KMS-11 (cell line): ENCODE results near the gene GMPPA.

Experiments
- H2AFZ ChIP-seq: fragments of 200-600 bp; sonication (generic); 2 replicates; pipeline ENCODE4 v1.6.1; 2016; ENCODE audit warnings: antibody characterized with exemption, mixed run types, low read depth
- H3K27ac ChIP-seq: fragments of 200-600 bp; sonication (generic); 2 replicates; pipeline ENCODE4 v1.6.1; 2016; ENCODE audit warnings: mild to moderate bottlenecking, mixed run types
- H3K27me3 ChIP-seq: fragments of 200-600 bp; sonication (generic); 2 replicates; pipeline ENCODE4 v1.6.1; 2017; ENCODE audit warnings: mild to moderate bottlenecking, low read depth, mixed run types, moderate library complexity; ENCODE audit not compliant: insufficient read depth
- H3K36me3 ChIP-seq: fragments of 200-600 bp; sonication (generic); 2 replicates; pipeline ENCODE4 v1.6.1; 2017; ENCODE audit warnings: mild to moderate bottlenecking, mixed run types; ENCODE audit not compliant: insufficient read depth
- H3K4me1 ChIP-seq: fragments of 200-600 bp; sonication (generic); 2 replicates; pipeline ENCODE4 v1.6.1; 2016; ENCODE audit warnings: mild to moderate bottlenecking, low read depth, mixed run types; ENCODE audit not compliant: poor library complexity, severe bottlenecking
- H3K4me2 ChIP-seq: fragments of 200-600 bp; sonication (generic); 2 replicates; pipeline ENCODE4 v1.7.0; 2016; ENCODE audit warnings: mild to moderate bottlenecking, mixed run types
- H3K4me3 ChIP-seq: fragments of 200-600 bp; sonication (generic); IDR thresholded peaks from 2 replicates; pipeline ENCODE4 v1.6.1; 2017; ENCODE audit warnings: low read depth, low read length, mixed read lengths; ENCODE audit not compliant: insufficient read depth
- H3K79me2 ChIP-seq: fragments of 200-600 bp; sonication (generic); 2 replicates; pipeline ENCODE4 v1.6.1; 2016; ENCODE audit warnings: low read depth, mixed run types; ENCODE audit not compliant: insufficient read depth
- H3K9ac ChIP-seq: fragments of 200-600 bp; sonication (generic); 2 replicates; pipeline ENCODE4 v1.6.1; 2016; ENCODE audit warnings: mild to moderate bottlenecking, mixed run types
- H4K20me1 ChIP-seq: fragments of 200-600 bp; sonication (generic); 2 replicates; pipeline ENCODE4 v1.6.1; 2016; ENCODE audit warnings: mild to moderate bottlenecking, mixed run types; ENCODE audit not compliant: insufficient read depth
- CTCF ChIP-seq: fragments of 200-600 bp; sonication (generic); conservative IDR thresholded peaks from 2 replicates; pipeline ENCODE4 v1.6.1; 2017; ENCODE audit warnings: low read depth, mild to moderate bottlenecking, antibody characterized with exemption, low read length, moderate library complexity, mixed read lengths

Gene GMPPA

DNA sequence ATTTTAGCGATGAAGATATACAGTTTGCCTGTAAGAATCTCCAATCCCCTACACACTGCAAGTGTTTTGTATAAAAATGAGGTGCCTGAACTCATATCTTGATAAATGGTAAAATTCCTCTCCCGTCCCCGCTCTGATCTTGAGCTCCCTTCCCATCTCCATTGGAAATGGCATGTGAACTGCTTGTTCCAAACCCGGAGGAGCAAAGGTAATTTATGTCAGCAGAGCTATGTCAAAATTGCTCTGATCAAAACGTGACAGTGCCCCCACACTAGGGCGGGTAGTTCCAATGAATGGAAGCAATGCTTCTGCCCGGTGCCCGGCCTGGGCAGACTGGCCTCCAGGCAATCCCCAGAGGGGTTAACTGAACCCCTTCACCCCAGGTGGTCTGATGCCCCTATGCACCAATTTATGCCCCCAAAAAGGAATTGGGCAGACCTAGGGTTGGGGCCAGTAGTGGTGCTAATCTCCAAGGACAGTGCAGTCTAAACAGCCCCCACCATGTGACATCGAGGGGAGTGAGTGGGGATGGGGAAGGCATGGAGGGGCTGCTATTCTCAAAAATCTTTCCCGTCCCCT lies 3.6 kb upstream of the GMPPA start:
- H2AFZ ChIP-seq = no peak overlapping the region
- H3K4me2 ChIP-seq = peak overlapping the region; percentile 15; the same call in 1 of the 2 replicates
- H3K36me3 ChIP-seq = no peaks in the 10 kb centered on the region
- H4K20me1 ChIP-seq = no peaks in the 10 kb centered on the region
- no peak; the same call in 1 of the 2 replicates for TF ChIP-seq CTCF
- no peak overlapping the region for H3K4me3 ChIP-seq
- H3K9ac ChIP-seq = no peak overlapping the region
- peaks cover 46% of the 10 kb centered on the region for H3K27me3 ChIP-seq
- H3K27ac ChIP-seq = no peak overlapping the region
- H3K79me2 ChIP-seq = no peaks in the 10 kb centered on the region
- H3K4me1 ChIP-seq = peaks cover 13% of the 10 kb centered on the region

GRCh38 chr2:219495531-219496122 lies 3.1 kb upstream of the GMPPA start:
- Histone ChIP-seq H2AFZ (no peak overlapping the region; the same call in 1 of the 2 replicates), H3K9ac (no peak overlapping the region), H3K4me1 (peaks cover 13% of the 10 kb centered on the region), H3K4me3 (no peak overlapping the region), H3K4me2 (peak overlapping the region; percentile 15; the same call in 1 of the 2 replicates), H3K27ac (no peak overlapping the region), H4K20me1 (no peaks in the 10 kb centered on the region), H3K36me3 (no peaks in the 10 kb centered on the region), H3K27me3 (peaks cover 44% of the 10 kb centered on the region), H3K79me2 (no peaks in the 10 kb centered on the region)
- TF ChIP-seq CTCF = peak; percentile 67; the same call in 1 of the 2 replicates

- Histone ChIP-seq H3K4me2 (no peak overlapping the region), H2AFZ (no peak overlapping the region), H3K4me1 (peaks cover 13% of the 10 kb centered on the region), H3K27me3 (peaks cover 37% of the 10 kb centered on the region), H3K4me3 (no peak overlapping the region), H3K9ac (no peak overlapping the region), H3K36me3 (no peaks in the 10 kb centered on the region), H4K20me1 (no peaks in the 10 kb centered on the region), H3K79me2 (no peaks in the 10 kb centered on the region), H3K27ac (no peak overlapping the region)
- TF ChIP-seq CTCF = no peak
Measured at GRCh38 chr2:219496247-219496824, 2.4 kb upstream of the GMPPA start.

- peak overlapping the region; percentile 95; the same call in 1 of the 2 replicates for H2AFZ ChIP-seq
- peaks cover 13% of the 10 kb centered on the region for H3K4me1 ChIP-seq
- H3K27me3 ChIP-seq = peaks cover 30% of the 10 kb centered on the region
- no peak overlapping the region for H3K4me3 ChIP-seq
- no peak overlapping the region for H3K9ac ChIP-seq
- H3K27ac ChIP-seq = no peak overlapping the region
- no peaks in the 10 kb centered on the region for H3K79me2 ChIP-seq
- no peak overlapping the region for H3K4me2 ChIP-seq
- TF ChIP-seq CTCF = no peak
- no peaks in the 10 kb centered on the region for H4K20me1 ChIP-seq
- no peaks in the 10 kb centered on the region for H3K36me3 ChIP-seq
Measured at GRCh38 chr2:219496825-219497494, 1.7 kb upstream of the GMPPA start.
